Eye (tissue), 1 donor: ENCODE data around the gene MAPK14.
"Not testable (repeated sequence)": the region's sequence is repeated elsewhere in the genome, so short reads cannot be mapped to it uniquely, and the experiment has no call there.

ENCODE experiments used
- DNase-seq: peaks from one replicate; pipeline ENCODE4 v3.0.0-alpha.2; 2015

MAPK14 gene

GRCh38 chr6:36124881-36125280, 97.3 kb downstream of the MAPK14 start:
- no peak for DNase-seq

GRCh38 chr6:36125575-36125974, 98.0 kb downstream of the MAPK14 start:
- DNase-seq = no peak

- no peak for DNase-seq
Measured at GRCh38 chr6:36126121-36126520, 98.5 kb downstream of the MAPK14 start.

GRCh38 chr6:36126553-36127458, 99.2 kb downstream of the MAPK14 start:
- no peak for DNase-seq

- no peak for DNase-seq
Measured at GRCh38 chr6:36127462-36128016, 99.9 kb downstream of the MAPK14 start.

- no peak for DNase-seq
Measured at GRCh38 chr6:36128073-36128472, 100.5 kb downstream of the MAPK14 start.

- DNase-seq = no peak
Measured at GRCh38 chr6:36128793-36129192, 101.2 kb downstream of the MAPK14 start.

GRCh38 chr6:36129334-36129733, 101.7 kb downstream of the MAPK14 start:
- DNase-seq = not testable (repeated sequence)

- peak; percentile 50 for DNase-seq
Measured at GRCh38 chr6:36129941-36130666, 102.5 kb downstream of the MAPK14 start, which contains the start of gene MAPK13. Gene MAPK13 (plus strand): TSS chr6:36130513. CDS start chr6:36130583, 70 bp downstream.

- peak; percentile 76 for DNase-seq
Measured at GRCh38 chr6:36130667-36131510, 103.3 kb downstream of the MAPK14 start.

- peak; percentile 73 for DNase-seq
Measured at GRCh38 chr6:36131511-36132245, 104.1 kb downstream of the MAPK14 start.

- no peak for DNase-seq
Measured at GRCh38 chr6:36132246-36132895, 104.8 kb downstream of the MAPK14 start.

- no peak for DNase-seq
Measured at GRCh38 chr6:36133148-36133547, 105.5 kb downstream of the MAPK14 start.

GRCh38 chr6:36133912-36134311, 106.3 kb downstream of the MAPK14 start:
- no peak for DNase-seq

- no peak for DNase-seq
Measured at GRCh38 chr6:36135053-36135731, 107.6 kb downstream of the MAPK14 start.

- DNase-seq = no peak
Measured at GRCh38 chr6:36136034-36136433, 108.4 kb downstream of the MAPK14 start.

GRCh38 chr6:36136551-36136950, 108.9 kb downstream of the MAPK14 start:
- no peak for DNase-seq

GRCh38 chr6:36138667-36139066, 111.1 kb downstream of the MAPK14 start:
- no peak for DNase-seq

- DNase-seq = peak; percentile 35
Measured at GRCh38 chr6:36139431-36139830, 111.8 kb downstream of the MAPK14 start.

- DNase-seq = no peak
Measured at GRCh38 chr6:36139991-36140710, 112.5 kb downstream of the MAPK14 start.
